GM18517 (cell line): ENCODE measurements around the gene LRRC75A.

Source experiments
- ATAC-seq: cut with Tn5 transposase; IDR thresholded peaks from one replicate; pipeline ENCODE4 v1.9.1; 2021; ENCODE audit warnings: mild to moderate bottlenecking, moderate library complexity; ENCODE audit not compliant: unreplicated experiment

The LRRC75A gene

DNA sequence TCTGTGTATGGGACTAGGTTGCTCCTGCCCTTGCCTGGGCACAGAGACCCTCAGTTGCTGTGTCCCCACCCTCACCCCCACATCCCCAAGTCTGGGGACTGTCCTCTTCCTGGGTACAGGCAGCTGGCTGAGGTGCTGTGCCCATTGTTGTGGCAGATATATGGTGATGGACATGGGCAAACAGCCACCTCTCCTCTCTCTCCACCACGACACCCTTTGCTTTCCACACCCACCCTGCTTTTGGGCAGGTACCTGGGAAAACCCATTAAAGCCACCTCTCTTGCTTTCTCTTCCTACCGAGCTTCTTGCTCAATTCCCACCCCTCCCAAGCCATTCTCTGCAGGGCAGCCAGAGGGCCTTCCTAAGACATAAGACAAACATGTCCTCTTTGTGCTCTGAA is 54.9 kb downstream of the LRRC75A start:
- ATAC-seq = no peak

DNA sequence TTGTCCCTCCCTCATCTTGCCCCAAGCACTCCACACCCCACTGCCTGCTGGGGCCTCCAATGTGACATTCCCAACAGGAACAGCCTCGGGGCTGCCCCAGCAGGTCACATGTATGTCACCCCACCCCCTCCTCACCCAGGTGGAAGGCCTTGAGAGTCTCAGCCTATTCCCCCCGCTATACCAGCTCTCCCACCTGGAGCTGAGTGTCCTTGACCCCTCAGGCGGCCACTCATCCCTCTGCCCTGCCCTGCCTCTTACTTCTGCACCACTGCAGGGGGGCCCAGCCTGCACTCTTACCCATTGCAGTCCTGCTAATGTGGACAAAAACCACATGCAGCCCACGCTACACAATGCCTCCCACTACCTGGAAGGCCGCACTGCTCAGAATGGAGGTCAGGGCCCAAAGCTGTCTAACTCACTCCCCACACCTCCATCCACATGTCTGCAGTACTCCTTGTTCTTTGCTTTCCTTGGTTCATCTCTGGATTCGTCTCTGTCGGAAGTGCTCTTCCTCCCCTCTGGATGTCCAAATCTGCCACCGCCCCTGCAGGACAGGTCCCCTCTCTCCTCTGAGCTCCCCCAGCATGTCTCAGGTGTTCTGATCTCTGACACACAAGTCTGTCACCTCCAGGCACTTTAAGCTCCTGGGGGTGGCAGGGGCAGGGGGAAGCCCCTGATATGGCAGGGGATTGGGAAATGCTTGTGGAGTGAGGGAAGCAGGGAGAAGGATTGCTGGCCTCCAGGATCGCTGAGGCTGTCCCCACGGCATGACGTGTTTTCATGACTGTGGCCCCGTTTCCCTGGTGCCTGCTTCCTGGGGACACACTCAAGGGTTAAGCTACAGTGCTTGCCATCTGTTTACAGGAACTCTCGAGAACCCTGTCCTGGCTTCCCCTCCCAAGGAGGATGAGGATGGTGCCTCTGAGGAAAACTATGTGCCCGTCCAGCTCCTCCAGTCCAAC is 55.8 kb downstream of the LRRC75A start:
- ATAC-seq = no peak

DNA sequence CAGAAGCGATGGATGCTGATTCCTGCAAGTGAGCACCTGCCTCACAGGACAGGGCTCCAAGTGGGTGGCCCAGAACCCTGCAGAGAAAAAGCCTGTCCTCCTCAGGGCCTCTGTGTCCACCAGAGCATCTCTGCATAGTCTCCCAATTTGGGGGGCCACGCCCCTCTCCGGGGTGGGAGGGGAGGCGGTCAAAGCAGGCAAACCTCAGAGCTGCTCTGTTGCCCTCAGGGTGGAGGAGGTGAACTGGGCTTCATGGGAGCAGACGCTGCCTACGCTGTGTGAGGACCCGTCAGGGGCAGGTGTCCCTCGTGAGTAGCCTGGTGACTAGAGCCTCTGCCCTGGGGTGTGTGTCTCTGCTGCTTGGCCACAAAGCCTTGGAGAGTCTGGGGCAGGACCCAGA is 57.3 kb downstream of the LRRC75A start:
- no peak for ATAC-seq

DNA sequence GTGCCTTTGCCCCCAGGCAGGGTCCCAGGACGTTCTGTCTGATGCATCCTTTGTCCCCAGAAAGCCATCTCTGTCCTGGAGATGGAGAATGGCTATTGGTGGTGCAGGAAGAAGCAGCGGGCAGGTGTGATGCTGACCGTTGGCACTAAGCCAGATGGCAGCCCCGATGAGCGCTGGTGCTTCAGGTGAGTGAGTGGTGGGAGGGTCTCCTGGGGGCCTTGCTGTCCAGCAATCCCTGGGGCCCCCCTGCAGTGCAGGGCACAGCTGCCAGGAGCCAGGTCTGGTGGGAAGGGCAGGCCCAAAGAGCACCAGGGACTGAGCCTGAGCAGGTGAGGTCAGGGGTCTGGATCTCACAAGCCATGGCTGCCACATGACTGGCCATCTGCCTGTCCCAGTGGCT is 58.5 kb downstream of the LRRC75A start:
- no peak for ATAC-seq

DNA sequence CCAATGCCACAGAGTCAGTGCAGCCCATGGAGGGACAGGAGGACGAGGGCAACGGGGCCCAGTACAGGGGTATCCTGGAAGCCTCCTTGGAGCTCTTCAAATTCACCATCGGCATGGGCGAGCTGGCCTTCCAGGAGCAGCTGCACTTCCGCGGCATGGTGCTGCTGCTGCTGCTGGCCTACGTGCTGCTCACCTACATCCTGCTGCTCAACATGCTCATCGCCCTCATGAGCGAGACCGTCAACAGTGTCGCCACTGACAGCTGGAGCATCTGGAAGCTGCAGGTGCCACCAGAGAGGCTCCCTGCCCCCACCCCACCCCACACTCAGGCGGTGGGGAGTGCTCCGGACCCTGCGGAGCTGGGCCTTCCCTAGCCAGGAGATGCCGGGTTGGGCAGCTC is 60.0 kb downstream of the LRRC75A start:
- ATAC-seq = no peak

DNA sequence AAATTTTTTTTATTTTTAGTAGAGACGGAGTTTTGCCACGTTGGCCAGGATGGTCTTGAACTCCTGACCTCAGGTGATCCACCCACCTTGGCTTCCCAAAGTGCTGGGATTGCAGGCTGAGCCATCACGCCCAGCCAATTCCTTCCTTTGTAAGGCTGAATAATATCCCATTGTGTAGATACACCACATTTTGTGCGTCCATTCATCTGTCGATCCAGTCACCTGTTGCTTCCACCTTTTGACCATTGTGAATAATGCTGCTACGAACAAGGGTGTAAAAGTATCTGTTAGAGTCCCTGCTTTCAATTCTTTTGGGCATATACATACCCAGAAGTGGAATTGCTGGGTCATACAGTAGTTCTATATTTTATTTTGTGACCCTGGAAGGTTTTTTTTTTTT is 61.3 kb downstream of the LRRC75A start:
- no peak for ATAC-seq

DNA sequence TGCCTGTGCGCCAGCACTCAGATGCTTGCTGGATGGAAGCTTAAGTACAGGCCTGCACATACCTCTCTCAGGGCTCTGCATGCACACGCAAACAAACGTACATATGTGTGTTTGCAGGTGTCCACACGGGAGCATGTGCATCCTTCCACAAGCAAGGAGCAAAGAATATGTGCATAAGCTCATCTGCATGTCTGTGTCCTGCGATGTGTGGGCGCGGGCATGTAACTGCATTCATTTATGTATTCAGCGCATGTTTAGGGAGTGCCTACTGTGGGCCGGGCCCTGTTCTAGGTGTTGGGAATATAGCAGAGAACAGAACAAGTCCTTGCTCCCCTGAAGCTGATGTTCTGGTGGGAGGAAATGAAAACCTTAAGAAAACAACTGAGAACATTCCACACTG is 62.9 kb downstream of the LRRC75A start:
- no peak for ATAC-seq

DNA sequence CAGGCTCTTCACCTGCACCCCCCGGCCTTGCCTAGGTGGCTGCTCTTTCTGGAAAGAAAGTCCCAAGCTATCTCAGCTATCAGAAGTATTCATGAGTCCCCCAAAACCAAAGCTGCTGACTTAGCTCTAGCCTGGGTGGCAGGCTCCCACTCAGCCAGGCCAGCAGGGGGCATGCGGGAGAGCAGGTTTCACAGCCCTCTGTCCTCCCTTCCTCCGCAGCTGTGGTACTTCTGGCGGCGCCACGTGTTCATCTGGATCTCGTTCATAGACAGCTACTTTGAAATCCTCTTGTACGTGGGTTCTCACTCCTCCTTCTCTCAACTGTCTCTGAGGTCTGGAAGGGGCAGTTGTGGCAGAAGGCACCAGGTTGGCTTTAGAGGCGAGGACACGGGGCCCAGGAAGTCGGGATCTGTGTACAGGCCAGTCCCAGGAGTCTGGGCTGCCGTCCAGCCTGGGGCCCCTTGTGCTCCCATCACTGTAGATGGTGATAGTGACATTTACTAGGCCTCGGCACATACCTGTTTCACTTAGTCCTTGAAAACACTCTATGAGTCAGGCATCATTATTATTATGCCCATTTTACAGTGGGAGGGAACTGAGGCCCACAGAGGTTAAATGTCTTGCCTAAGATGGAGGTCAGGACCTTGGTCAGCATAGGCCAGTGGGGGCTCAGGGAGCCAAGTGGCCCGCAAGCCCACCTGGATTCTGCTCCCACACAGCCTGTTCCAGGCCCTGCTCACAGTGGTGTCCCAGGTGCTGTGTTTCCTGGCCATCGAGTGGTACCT is 63.7 kb downstream of the LRRC75A start:
- no peak for ATAC-seq

DNA sequence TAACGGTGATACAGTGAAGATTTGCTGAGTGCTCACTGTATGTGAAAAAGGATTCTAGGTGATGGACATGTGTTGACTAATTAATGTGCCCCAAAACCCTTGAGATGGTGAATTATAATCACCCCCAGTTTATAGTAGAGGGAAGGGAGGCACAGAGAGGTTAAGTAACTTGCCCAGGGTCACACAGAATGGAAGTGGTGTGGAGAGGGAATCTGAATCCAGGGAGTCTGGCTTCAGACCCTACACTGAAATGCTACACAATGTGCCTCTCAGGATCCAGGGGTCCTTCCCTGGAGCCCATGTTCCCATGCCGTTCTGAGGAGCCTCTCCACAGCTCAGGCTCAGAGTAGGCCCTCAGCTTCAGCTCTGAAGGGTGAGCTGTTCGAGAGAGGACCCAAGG is 65.0 kb downstream of the LRRC75A start:
- ATAC-seq = no peak

DNA sequence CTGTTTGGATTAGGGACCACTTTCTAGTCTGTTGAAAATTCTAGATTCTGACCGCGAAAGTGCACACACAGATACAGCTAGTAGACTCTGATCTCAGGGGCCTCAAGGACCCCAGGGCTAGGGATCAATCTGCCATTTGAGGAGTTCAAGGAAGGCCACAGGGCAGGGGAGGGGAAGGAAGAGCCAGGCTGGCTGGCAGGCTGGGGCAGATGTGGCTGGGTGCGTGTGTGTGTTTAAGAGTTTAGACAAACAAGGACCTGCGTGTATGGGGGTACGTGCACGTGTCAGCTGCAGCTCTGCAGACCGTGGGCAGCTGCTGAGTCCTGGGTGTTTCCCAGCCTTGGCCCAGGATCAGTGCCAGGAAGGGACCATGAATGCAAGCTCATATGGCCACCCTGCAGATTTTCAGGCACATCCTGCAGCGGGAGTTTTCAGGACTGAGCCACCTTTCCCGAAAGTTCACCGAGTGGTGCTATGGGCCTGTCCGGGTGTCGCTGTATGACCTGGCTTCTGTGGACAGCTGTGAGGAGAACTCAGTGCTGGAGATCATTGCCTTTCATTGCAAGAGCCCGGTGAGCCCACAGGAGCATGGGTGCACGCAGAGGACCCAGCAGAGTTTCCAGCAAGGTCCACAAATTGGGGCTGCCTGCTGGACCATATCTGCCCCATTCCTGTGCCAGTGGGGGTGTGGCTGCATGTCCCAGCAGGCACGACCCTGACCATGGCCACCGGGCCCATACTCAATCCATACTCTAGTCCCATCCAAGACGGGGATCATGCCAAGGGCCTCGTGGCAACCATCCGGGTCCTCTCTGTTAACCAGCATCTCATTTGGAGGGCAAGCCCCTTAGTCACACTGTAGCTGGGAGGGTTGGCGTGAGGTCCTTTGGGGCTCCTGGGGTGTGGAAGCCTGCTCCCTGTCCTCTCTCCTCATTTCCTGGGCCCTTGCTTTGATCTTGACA is 66.0 kb downstream of the LRRC75A start:
- no peak for ATAC-seq

DNA sequence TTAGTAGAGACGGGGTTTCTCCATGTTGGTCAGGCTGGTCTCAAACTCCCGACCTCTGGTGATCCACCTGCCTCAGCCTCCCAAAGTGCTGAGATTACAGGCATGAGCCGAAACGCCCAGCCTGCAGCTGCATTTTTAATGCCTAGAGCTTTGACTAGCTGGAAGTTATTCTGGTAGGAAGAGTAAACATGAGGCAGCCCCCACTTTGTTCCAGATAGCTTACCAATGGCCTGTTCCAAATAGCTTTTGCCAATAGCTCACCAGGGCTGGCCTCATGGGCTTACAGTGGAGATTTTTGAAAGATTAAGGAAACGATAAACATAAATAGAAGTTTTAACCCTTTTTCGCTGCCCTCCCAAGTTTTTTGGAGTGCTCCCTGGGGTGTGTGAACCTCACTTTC is 66.8 kb downstream of the LRRC75A start:
- no peak for ATAC-seq

DNA sequence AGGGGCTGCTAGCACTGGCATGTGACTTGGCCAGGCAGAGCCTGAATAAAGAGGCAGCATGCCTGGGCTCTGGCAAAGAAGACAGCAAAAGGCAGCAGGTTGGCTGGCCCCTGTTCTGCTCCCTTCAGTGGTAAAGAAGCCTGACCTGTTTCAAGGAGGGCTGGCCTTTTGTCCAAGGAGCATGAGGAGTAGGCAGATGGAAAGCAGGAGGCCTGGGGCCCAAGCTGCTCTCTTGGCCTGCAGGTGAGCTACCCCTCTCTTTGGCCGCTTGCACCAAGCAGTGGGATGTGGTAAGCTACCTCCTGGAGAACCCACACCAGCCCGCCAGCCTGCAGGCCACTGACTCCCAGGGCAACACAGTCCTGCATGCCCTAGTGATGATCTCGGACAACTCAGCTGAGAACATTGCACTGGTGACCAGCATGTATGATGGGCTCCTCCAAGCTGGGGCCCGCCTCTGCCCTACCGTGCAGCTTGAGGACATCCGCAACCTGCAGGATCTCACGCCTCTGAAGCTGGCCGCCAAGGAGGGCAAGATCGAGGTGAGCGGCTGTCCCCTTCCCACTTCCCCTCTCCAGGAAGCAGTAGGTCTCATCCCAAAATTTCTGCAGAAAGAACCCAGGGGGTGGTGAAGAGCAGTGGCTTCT is 68.6 kb downstream of the LRRC75A start:
- no peak for ATAC-seq

DNA sequence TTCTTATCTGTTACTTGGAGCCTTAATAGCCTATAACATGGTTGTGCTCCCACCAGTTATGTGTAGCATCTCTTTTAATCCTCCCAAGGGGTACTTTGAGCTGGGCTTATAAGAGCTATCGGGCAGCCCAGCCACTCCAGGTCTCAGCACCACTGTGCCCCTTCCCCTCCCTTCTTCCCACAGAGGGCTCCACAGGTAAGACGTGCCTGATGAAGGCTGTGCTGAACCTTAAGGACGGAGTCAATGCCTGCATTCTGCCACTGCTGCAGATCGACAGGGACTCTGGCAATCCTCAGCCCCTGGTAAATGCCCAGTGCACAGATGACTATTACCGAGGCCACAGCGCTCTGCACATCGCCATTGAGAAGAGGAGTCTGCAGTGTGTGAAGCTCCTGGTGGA is 69.6 kb downstream of the LRRC75A start:
- ATAC-seq = no peak

DNA sequence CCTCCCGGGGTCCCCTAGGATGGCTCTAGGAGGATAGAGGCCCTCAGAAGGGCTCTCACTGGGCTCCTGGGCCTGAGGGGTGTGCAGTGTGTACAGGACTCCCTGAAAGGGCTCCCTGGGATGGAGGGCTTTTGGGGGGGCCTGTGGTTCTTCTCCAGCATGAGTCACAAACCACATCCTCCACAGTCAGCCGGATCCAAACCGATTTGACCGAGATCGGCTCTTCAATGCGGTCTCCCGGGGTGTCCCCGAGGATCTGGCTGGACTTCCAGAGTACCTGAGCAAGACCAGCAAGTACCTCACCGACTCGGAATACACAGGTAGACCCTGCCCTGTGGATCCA is 72.1 kb downstream of the LRRC75A start:
- no peak for ATAC-seq

DNA sequence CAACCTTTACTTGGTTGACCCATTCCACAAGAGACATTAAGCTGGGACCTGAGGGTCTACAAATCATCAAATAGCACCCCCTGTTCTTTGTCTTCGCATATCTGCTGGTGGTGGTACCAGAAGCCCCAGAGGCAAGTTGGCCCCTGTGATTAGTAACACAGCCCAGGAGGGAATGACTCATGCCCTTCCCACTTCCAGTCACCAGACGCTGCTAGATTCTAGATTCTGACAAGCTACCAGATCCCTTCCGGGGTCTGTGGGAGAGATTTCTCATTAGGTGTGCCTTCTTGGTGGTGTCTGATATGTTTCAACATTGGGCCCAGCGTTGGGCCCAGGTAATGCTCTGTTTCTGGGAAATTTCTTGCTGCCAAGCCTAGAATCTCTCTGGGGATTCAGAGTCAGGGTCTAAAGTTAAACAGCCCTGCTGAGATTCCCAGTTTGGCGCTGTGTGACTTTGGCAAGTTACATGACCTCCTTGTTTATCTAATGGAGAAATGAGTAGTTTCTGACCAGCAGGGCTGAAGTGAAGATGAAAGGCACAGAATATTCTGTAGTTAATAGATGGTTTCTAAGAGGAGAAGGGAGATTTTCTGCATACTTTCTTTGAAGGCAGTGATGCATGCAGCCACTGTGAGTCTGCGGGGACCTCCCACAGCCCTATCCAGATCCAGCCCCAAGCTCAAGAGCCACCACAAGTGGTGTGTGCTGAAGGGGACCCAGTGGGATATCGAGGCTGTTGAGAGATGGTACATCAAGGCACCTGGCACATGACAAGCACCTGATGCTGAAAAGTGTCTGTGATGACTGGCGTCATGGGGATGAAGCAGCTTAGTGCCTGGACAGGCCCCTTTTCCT is 72.7 kb downstream of the LRRC75A start:
- no peak for ATAC-seq

DNA sequence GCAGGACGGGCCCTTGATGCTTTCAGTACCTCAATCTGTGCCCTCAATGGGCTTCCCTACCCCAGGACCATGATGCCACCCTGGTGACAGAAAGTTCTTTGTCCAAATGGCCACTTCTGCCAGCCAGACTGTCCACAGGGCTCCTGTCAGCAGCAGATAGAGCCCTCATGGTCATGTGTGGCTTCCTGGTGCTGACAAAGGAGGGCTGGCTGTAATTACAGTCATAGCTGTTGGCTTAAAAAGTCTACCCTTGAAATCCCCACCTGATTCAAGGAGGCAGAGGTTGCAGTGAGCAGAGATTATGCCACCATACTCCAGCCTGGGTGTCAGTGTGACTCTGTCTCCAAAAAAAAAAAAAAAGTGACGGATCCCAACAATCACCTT is 73.3 kb downstream of the LRRC75A start:
- no peak for ATAC-seq

DNA sequence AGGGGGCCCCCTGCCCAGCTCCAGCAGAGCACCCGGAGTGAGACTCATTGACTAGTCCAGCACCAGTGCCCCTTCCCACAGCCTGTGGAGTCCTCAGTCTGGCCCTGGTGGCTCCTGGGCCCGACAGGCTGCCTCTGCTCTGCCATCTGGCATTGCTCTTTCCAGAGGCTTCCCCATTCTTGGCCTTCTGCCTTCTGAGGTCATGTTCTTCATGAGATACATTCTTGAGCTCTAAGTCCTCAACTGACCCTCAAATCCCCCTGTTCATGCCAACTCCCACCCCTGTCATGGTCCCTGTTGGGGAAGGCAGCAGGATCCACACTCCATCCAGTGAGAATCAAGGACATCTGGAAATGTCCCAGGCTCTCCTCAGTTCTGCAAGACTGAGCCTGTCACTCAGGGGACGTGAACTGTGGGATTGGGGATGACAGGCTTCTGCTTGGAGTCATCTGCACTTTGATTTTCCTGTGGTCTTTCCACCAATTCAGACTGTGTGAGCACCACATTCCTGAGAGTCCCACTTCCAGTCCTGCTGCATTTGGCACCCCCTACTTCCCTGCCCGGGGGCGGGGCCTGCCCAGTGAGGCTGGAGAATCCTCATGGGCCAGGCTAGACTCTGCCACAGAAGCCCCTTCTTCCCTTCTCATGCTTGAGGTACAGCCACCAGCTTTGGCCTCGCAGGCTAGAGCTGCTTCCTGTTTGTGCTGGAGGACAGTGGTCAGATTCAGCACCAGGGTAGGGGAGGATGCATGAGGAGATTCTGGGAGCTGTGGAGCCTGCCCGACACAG is 73.9 kb downstream of the LRRC75A start:
- no peak for ATAC-seq

DNA sequence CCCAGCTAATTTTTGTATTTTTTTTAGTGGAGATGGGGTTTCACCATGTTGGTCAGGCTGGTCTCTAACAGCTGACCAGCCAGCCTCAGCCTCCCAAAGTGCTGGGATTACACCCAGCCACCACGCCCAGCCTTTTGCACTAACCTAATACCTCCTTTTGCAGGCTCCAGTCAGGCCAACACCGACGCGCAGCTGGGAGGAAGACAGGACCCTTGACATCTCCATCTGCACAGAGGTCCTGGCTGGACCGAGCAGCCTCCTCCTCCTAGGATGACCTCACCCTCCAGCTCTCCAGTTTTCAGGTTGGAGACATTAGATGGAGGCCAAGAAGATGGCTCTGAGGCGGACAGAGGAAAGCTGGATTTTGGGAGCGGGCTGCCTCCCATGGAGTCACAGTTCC is 74.6 kb downstream of the LRRC75A start:
- ATAC-seq = no peak
